HepG2 (cell line): ENCODE data around the gene FAM118B. TPM values are rescaled to one million over a fixed set of nuclear protein-coding genes. Genes with fewer than 3 reads are reported as not detected.

Source experiments
- ATAC-seq: fragments of 200-7000 bp; cut with Tn5 transposase; 3 replicates; pipeline ENCODE4 v1.9.1; 2020; ENCODE audit warnings: mild to moderate bottlenecking, moderate library complexity
- BruUV-seq: library from RNA; stranded (reverse); fragments of 400-500 nt; replicated peaks from 2 replicates; lab custom pipeline; 2021; lab: Mats Ljungman, UMichigan
- CTCF ChIA-PET: fragments of 300-600 bp; formaldehyde crosslinking; extraction: SDS; loops from one replicate; lab custom pipeline; 2021; ENCODE audit warnings: low total read pairs, inconsistent platforms, low intra/inter-chr PET ratio; lab: Yijun Ruan, JAX
- POLR2A ChIA-PET: fragments of 350-600 bp; sonication (Branson Sonifier 250); formaldehyde crosslinking; loops from one replicate; lab custom pipeline; 2020; ENCODE audit warnings: antibody characterized with exemption, inconsistent platforms; lab: Yijun Ruan, JAX
- DNase-seq: peaks from one replicate; pipeline ENCODE4 v3.0.0-alpha.2; 2015; ENCODE audit warnings: low spot score
- FAIRE-seq: peaks from 3 replicates; lab custom pipeline; 2011; peaks lifted over from hg19 to GRCh38; lab: Jason Lieb, UNC
- H2AFZ ChIP-seq: one replicate; pipeline ENCODE4 v1.6.1; 2011; ENCODE audit warnings: low read length, inconsistent platforms
- H3K27ac ChIP-seq: fragments of 300-600 bp; 3 replicates; pipeline ENCODE4 v1.8.0; 2011; ENCODE audit warnings: mixed run types, mild to moderate bottlenecking, mixed read lengths, low read length, inconsistent platforms; ENCODE audit not compliant: insufficient read depth; ENCODE audit errors: extremely low read length
- H3K27me3 ChIP-seq, 2 experiments: fragments of 200-600 bp in 1 of 2; 2 replicates in 1 of 2; 3 replicates in 1 of 2; pipeline versions ENCODE4 v1.6.0 to v1.8.0; 2011; ENCODE audit warnings: low read length in 2 of 2, mild to moderate bottlenecking in 2 of 2, moderate library complexity in 2 of 2, inconsistent platforms in 1 of 2; ENCODE audit not compliant: insufficient read depth in 2 of 2, control insufficient read depth in 1 of 2
- H3K36me3 ChIP-seq, 2 experiments: fragments of 200-600 bp in 1 of 2; replicated peaks in 1 of 2; 2 replicates in 1 of 2; 3 replicates in 1 of 2; pipeline versions ENCODE4 v1.5.1 to v1.8.0; 2011; ENCODE audit warnings: low read length in 2 of 2, inconsistent platforms in 1 of 2; ENCODE audit not compliant: insufficient read depth in 2 of 2, control insufficient read depth in 1 of 2
- H3K4me1 ChIP-seq: 2 replicates; pipeline ENCODE4 v1.5.1; 2012; ENCODE audit warnings: low read length, inconsistent platforms; ENCODE audit not compliant: insufficient read depth
- H3K4me2 ChIP-seq: 2 replicates; pipeline ENCODE4 v1.6.0; 2011; ENCODE audit warnings: low read depth, low read length, inconsistent platforms
- H3K4me3 ChIP-seq, 3 experiments: fragments of 200-600 bp in 1 of 3; sonication (generic), shearing (Covaris generic) in 1 of 3; replicated peaks in 1 of 3; 2 replicates each; pipeline ENCODE4 v1.5.1; 2011 to 2016; ENCODE audit warnings: low read length in 3 of 3, inconsistent platforms in 2 of 3, low read depth in 2 of 3, mild to moderate bottlenecking in 2 of 3, control low read depth in 1 of 3, mixed read lengths in 1 of 3; ENCODE audit not compliant: insufficient read depth in 1 of 3
- H3K79me2 ChIP-seq: one replicate; pipeline ENCODE4 v1.6.1; 2011; ENCODE audit warnings: low read length, inconsistent platforms; ENCODE audit not compliant: insufficient read depth
- H3K9ac ChIP-seq: 2 replicates; pipeline ENCODE4 v1.6.0; 2011; ENCODE audit warnings: mild to moderate bottlenecking, low read depth, low read length, inconsistent platforms; ENCODE audit not compliant: insufficient read depth
- H3K9me3 ChIP-seq: 2 replicates; pipeline ENCODE4 v1.5.1; 2012; ENCODE audit warnings: mild to moderate bottlenecking, low read length
- H4K20me1 ChIP-seq: 2 replicates; pipeline ENCODE4 v1.6.0; 2011; ENCODE audit warnings: inconsistent platforms, mild to moderate bottlenecking, low read length, moderate library complexity; ENCODE audit not compliant: insufficient read depth
- ARNTL ChIP-seq: sonication (generic); formaldehyde crosslinking; IDR thresholded peaks from 2 replicates; pipeline ENCODE4 v1.4.0; 2020; ENCODE audit warnings: mild to moderate bottlenecking, missing genetic modification reagents
- BHLHE40 ChIP-seq: IDR thresholded peaks from 2 replicates; pipeline ENCODE4 v1.6.1; 2011; ENCODE audit warnings: low read length, improper control_type of control experiment
- FOXA1 ChIP-seq, 2 experiments: fragments of 450-650 bp in 1 of 2; sonication (generic) in 1 of 2; formaldehyde crosslinking in 1 of 2; IDR thresholded peaks; 2 replicates each; pipeline versions ENCODE4 v1.4.0 to v1.6.1; 2016 to 2020; ENCODE audit warnings: missing genetic modification reagents in 1 of 2
- ISX ChIP-seq: sonication (generic); formaldehyde crosslinking; conservative IDR thresholded peaks from 2 replicates; pipeline ENCODE4 v1.5.0; 2020; ENCODE audit warnings: missing genetic modification reagents
- KDM3A ChIP-seq: IDR thresholded peaks from 2 replicates; pipeline ENCODE4 v1.6.1; 2018; ENCODE audit warnings: low read depth, missing compliant biosample characterization
- NFRKB ChIP-seq: fragments of 450-650 bp; IDR thresholded peaks from 2 replicates; pipeline ENCODE4 v1.6.1; 2017
- PCBP2 ChIP-seq: fragments of 200-400 bp; formaldehyde crosslinking; optimal IDR thresholded peaks from 2 replicates; pipeline ENCODE3; 2018; ENCODE audit warnings: low read length, low read depth; ENCODE audit not compliant: poor library complexity, severe bottlenecking
- RAD21 ChIP-seq: fragments of 450-650 bp; formaldehyde crosslinking; IDR thresholded peaks from 2 replicates; pipeline ENCODE4 v1.5.0; 2020; ENCODE audit warnings: mild to moderate bottlenecking
- SAFB2 ChIP-seq: sonication (generic); formaldehyde crosslinking; IDR thresholded peaks from 2 replicates; pipeline ENCODE4 v1.5.1; 2020; ENCODE audit warnings: missing genetic modification reagents, low read depth, mild to moderate bottlenecking, borderline replicate concordance
- TCF7 ChIP-seq: sonication (generic); IDR thresholded peaks from 2 replicates; pipeline ENCODE4 v1.6.1; 2016; ENCODE audit warnings: antibody characterized with exemption, low read depth
- U2AF2 ChIP-seq: fragments of 200-400 bp; formaldehyde crosslinking; IDR thresholded peaks from 2 replicates; pipeline ENCODE4 v1.6.1; 2017; ENCODE audit warnings: low read depth, mild to moderate bottlenecking, low read length
- ZBTB3 ChIP-seq: sonication (generic); formaldehyde crosslinking; IDR thresholded peaks from 2 replicates; pipeline ENCODE4 v1.4.0; 2020; ENCODE audit warnings: low read depth, mild to moderate bottlenecking, moderate library complexity, missing genetic modification reagents, borderline replicate concordance
- ZBTB33 ChIP-seq: sonication (generic); formaldehyde crosslinking; IDR thresholded peaks from 2 replicates; pipeline ENCODE4 v1.4.0; 2020; ENCODE audit warnings: missing genetic modification reagents
- WGBS: methylation state at CpG from one replicate; pipeline ENCODE4 v1.1.6; 2017; ENCODE audit warnings: low lambda C conversion rate; 5-methylcytosine and 5-hydroxymethylcytosine counted together
- in situ Hi-C: cut with HindIII; loops from 2 replicates; pipeline ENCODE4 v1.10.0; 2017; ENCODE audit warnings: low pct_unique_long_range_greater_than_20kb; ENCODE audit not compliant: extremely low pct_ligation_motif_present
- intact Hi-C: fragments of 100-400 bp; cut with micrococcal nuclease; formaldehyde crosslinking; loops from one replicate; pipeline ENCODE4 v1.10.0; 2022; ENCODE audit not compliant: unreplicated experiment
- polyA plus RNA-seq, 8 experiments: library from polyadenylated mRNA; depleted of rRNA in 3 of 8; stranded (reverse) in 7 of 8; unstranded in 1 of 8; fragments of >200 nt; fragmentation: Illumina TruSeq in 4 of 8; extraction: Trizol in 4 of 8; gene quantifications; 2 replicates each; pipeline versions ENCODE4 v1.2.1 to v1.2.3, GENCODE V29; 2011 to 2016; ENCODE audit warnings: low read depth in 4 of 8, missing spikeins in 1 of 8, mixed read lengths in 1 of 8; ENCODE audit not compliant: insufficient read depth in 1 of 8
- total RNA-seq, 5 experiments: library from RNA; depleted of rRNA; stranded (reverse); fragments of >200 nt; fragmentation: Illumina TruSeq; extraction: Trizol; gene quantifications; 2 replicates each; pipeline ENCODE4 v1.2.3, GENCODE V29; 2016; ENCODE audit warnings: low read depth in 1 of 5
- TF ChIP-seq, protein P1 (sequence below): sonication (generic); formaldehyde crosslinking; IDR thresholded peaks from 2 replicates; pipeline ENCODE4 v1.4.0; 2020; ENCODE audit warnings: missing genetic modification reagents
- TF ChIP-seq, protein P2 (sequence below): sonication (generic); formaldehyde crosslinking; IDR thresholded peaks from 2 replicates; pipeline ENCODE4 v1.8.1; 2023; ENCODE audit warnings: mild to moderate bottlenecking, moderate library complexity, missing genetic modification reagents

Gene FAM118B
- total and polyA plus RNA-seq, 2 of the 13 experiments (the other 11 are each of a cell fraction or from before 2014, with no cell fraction given): 10.2 to 25.7 TPM

- in situ Hi-C loops (no loop called here), intact Hi-C loops (no loop called here)
- H2AFZ ChIP-seq: no peak overlapping the region
- H3K27me3 ChIP-seq: no peaks in the 10 kb centered on the region
- BruUV-seq: no TSS peak
- H3K9ac ChIP-seq: no peak overlapping the region
- H3K79me2 ChIP-seq: no peaks in the 10 kb centered on the region
- H3K9me3 ChIP-seq: no peaks in the 10 kb centered on the region
- no peak for DNase-seq
- no peak for FAIRE-seq
- H3K4me1 ChIP-seq: peaks cover 33% of the 10 kb centered on the region
- ATAC-seq: no peak
- H4K20me1 ChIP-seq: no peaks in the 10 kb centered on the region
- peak overlapping the region; percentile 2 for H3K27ac ChIP-seq
- H3K4me3 ChIP-seq: no peak overlapping the region
- no peak for TF ChIP-seq FOXA1 (IDR thresholded peaks at IDR 0.05)
- TF ChIP-seq FOXA1 (CRISPR knock-in tag; IDR thresholded peaks at IDR 0.05): no peak
- TF ChIP-seq ISX (CRISPR knock-in tag): no peak
- TF ChIP-seq SAFB2 (CRISPR knock-in tag): no peak
- TF ChIP-seq BHLHE40: no peak
- TF ChIP-seq U2AF2: no peak
- TF ChIP-seq ARNTL (CRISPR knock-in tag): no peak
- no peak for TF ChIP-seq KDM3A (CRISPR knock-in tag)
- no peak for TF ChIP-seq NFRKB
- TF ChIP-seq, protein P1, sequence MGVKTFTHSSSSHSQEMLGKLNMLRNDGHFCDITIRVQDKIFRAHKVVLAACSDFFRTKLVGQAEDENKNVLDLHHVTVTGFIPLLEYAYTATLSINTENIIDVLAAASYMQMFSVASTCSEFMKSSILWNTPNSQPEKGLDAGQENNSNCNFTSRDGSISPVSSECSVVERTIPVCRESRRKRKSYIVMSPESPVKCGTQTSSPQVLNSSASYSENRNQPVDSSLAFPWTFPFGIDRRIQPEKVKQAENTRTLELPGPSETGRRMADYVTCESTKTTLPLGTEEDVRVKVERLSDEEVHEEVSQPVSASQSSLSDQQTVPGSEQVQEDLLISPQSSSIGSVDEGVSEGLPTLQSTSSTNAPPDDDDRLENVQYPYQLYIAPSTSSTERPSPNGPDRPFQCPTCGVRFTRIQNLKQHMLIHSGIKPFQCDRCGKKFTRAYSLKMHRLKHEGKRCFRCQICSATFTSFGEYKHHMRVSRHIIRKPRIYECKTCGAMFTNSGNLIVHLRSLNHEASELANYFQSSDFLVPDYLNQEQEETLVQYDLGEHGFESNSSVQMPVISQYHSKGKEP (CRISPR knock-in tag): no peak
- TF ChIP-seq TCF7: no peak
- TF ChIP-seq ZBTB3 (CRISPR knock-in tag): no peak
- TF ChIP-seq, protein P2, sequence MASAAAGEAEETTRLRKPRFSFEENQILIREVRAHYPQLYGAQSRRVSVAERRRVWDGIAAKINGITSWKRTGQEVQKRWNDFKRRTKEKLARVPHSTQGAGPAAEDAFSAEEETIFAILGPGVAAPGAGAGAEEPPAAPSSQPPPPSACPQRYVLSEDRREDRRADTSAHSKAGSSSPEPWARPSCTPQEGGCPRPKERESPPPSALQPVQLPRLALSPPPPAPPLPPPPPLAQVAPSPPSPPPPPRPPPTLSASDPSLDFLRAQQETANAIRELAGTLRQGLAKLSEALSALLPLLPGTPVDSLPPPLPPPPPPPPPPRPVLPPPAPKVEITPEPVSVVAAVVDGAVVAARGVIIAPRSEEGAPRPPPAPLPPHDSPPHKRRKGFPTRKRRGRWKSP: no peak
- no peak for TF ChIP-seq RAD21 (CRISPR knock-in tag)
- TF ChIP-seq ZBTB33 (CRISPR knock-in tag): no peak
- TF ChIP-seq PCBP2: no peak
- H3K36me3 ChIP-seq: no peaks in the 10 kb centered on the region
- POLR2A ChIA-PET: no interaction called here
- no peak overlapping the region for H3K4me2 ChIP-seq
- 95% methylated on average over 8 of the region's 9 CpGs for WGBS
- CTCF ChIA-PET: no interaction called here
Observed at GRCh38 chr11:126173257-126173656, 38.3 kb upstream of the FAM118B start.
